Activated effector memory CD4-positive, alpha-beta T cell treated with Interleukin-2 at 50 U/mL for 16 hours (primary cell): Measurements from ENCODE around the gene HPN.

Experiments used
- DNase-seq: peaks from one replicate; pipeline ENCODE4 v3.0.0-alpha.2; 2020

Gene HPN

DNA sequence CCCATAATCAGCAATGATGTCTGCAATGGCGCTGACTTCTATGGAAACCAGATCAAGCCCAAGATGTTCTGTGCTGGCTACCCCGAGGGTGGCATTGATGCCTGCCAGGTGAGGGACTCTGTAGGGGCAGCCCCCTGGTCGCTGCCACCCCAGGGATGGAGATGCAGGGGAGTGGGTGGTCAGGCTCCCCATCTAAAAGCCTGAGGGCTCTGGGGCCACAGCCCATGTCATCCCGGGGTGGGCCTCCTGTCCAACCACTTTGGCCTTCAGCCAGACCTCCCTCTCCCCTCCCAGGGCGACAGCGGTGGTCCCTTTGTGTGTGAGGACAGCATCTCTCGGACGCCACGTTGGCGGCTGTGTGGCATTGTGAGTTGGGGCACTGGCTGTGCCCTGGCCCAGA is 24.1 kb downstream of the HPN start:
- DNase-seq: no peak

GRCh38 chr19:35066121-35066520 is 24.6 kb downstream of the HPN start:
- no peak for DNase-seq

GRCh38 chr19:35066691-35067563 is 25.4 kb downstream of the HPN start:
- DNase-seq: peak; percentile 75

- DNase-seq: no peak
These were observed 27.6 kb downstream of the HPN start for GRCh38 chr19:35068941-35069634.

- no peak for DNase-seq
These were observed 28.2 kb downstream of the HPN start for GRCh38 chr19:35069696-35070095.

DNA sequence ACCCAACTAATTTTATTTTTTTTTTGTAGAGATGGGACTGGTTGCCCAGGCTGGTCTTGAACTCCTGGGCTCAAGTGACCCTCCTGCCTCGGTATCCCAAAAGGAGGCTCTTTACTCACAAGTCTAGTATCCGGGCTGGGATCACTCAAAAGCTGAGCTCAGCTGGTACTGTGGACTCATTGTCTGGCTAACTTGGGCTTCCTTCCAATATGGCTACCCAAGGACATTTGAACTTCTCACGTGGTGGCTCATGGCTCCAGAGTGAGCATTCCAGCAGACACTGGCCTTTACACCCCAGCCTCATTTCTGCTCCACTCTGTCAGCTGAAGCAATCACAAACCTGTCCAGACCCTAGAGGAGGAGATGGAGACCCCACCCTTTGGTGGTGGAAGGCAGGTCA is 28.9 kb downstream of the HPN start:
- no peak for DNase-seq

- DNase-seq: no peak
These were observed 32.0 kb downstream of the HPN start for GRCh38 chr19:35073516-35073915.

DNA sequence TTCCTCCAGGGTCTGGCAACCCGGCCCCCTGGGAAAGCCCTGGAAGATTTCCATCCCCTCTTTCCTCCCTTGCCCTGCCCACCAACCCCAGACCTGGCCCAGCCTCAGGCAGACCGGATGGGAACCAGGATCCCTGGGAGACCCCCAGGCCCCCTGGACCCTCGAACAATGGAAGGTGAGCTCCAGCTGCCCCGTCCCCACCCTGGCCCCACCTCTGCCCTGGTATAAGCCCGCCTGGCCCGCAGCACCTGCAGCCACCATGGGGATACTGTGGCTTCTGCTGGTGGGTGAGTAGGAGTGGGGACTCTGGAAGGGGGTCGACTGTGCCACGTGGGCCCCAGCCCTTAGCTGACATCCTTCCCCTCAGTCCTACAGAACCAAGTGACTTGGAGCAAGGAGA is 32.4 kb downstream of the HPN start:
- no peak for DNase-seq

DNA sequence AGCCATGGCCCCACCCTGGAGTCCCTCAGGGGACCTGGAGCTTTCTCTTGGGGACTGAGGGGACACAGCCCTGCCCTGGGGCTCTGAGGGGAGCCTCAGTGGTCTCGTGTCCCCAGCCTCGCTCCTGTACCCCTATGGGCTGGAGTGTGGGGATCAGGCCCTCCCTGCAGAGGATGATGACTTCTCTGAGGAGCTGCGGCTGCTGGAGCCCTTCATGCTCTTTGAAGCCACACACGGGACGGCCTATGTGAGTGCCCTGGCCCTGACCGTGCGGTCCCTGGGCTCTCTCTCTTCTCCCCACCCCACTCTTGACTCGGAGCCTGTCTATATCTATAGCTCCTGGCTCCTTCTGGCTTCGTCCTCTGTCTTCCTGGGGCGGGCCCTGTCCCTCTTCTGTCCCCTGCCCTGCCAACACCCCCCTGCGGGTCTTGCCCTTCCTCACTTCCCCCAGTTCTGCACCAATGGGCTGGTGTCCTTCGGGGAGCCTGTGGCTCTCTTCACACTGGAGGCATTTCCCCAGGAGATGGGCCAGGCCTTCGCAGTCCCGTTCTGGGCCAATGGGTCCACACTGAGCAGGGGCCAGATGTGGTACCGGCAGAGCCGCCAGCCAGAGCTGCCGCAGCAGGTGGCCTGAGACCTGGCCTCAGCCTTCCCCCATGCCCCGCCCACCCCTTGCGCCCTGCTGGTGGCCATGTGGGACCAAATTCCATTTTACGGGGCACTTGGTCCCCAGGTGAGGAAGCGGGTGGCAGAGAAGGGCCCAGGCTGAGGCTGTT is 33.1 kb downstream of the HPN start:
- DNase-seq: no peak

DNA sequence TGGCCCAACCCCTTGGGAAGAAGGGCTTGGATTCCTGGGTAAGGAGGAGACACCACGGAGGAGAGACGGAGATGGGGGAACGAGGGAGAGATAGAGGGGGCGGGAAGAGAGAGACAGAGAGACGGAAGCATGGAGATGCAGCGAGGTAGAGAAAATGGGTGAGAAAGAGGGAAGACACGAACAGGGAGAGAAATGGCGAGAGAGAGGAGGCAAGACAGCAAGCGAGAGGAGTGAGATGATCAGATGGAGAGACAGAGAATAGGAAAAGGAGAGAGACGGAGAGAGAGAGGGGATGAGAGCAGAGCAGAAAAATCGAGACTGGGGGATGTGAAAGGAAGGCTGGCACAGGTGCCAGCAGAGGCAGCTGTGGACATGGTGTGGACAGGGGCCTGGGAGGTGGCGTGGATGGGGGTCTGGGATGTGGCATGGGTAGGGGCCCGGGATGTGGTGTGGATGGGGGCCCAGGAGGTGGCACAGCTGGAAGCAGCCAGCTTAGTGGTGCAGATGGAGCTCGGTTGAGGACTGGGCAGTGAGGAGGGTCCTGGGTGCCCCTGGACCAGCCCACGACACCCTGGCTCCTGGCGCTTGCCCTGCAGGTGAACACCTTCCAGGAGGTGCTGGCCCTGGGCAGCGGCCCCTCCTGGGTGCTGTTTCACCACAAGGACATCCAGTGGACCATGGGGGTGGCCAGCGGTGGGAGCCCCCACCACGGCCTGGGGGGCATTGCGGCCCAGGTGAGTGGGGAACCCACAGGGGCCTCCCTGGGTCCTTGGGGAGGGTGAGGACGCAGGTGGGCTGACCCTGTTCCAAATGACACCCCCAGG is 33.9 kb downstream of the HPN start:
- DNase-seq: no peak

- no peak for DNase-seq
These were observed 34.5 kb downstream of the HPN start for GRCh38 chr19:35076026-35076370.

DNA sequence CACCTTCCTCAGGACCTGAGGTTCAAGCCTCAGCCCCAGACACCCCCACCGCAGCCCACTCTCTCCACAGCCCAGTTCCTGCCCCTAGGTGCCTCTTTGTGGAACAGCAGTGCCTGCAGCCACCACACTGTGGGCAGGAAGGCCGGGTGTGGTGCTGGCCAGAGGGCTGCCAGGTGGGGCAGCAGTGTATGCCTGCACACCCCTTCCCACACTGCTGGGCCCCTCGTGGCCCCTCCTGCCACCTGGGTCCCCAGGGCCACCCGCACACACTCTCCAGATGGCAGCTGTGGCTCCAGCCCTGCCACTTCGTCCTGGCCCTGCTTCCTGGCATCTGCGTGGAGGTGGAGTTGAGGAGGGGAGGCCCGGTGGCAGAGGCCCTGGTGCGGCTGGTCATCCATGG is 35.1 kb downstream of the HPN start:
- no peak for DNase-seq

DNA sequence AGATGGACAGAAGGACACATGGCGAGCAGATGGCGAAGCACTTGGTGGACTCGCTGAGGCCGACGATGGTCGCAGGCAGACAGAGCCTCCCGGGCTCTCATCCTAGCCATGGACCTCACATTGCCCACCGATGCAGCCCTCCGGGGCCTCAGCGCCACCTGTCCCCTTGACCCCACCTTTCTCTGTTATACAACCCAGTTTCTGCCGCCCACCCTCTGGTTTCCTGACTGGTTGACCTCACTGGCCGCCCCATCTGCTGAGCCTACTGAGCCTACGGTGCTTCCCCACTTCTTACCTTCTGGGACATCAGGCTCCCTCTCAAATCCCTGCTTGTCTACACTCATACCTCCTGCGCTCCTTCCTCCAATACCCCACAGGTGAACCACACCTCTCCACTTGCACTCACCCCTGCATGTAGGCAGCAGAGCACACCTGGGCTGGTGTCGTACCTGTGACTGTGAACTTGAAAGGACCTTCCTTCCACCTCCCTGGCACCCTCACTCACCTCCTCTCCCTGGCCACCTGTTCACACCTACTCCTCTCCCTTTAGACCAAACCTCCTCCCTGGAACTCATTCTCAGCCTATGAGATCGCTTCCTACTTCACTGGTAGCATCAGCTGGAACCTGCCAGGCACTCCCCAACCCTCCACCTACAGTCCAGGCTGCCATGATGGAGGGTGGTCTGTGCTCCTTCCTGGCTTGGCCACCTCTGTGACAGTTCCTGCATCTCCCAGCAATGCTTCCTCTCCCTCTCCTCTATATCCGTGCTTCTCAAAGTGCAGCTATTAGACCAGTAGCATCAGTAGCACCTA is 36.1 kb downstream of the HPN start:
- DNase-seq: no peak

- no peak for DNase-seq
These were observed 38.3 kb downstream of the HPN start for GRCh38 chr19:35079826-35080225.

GRCh38 chr19:35080613-35081170 is 39.2 kb downstream of the HPN start:
- DNase-seq: no peak

GRCh38 chr19:35081201-35081600 is 39.7 kb downstream of the HPN start:
- no peak for DNase-seq

DNA sequence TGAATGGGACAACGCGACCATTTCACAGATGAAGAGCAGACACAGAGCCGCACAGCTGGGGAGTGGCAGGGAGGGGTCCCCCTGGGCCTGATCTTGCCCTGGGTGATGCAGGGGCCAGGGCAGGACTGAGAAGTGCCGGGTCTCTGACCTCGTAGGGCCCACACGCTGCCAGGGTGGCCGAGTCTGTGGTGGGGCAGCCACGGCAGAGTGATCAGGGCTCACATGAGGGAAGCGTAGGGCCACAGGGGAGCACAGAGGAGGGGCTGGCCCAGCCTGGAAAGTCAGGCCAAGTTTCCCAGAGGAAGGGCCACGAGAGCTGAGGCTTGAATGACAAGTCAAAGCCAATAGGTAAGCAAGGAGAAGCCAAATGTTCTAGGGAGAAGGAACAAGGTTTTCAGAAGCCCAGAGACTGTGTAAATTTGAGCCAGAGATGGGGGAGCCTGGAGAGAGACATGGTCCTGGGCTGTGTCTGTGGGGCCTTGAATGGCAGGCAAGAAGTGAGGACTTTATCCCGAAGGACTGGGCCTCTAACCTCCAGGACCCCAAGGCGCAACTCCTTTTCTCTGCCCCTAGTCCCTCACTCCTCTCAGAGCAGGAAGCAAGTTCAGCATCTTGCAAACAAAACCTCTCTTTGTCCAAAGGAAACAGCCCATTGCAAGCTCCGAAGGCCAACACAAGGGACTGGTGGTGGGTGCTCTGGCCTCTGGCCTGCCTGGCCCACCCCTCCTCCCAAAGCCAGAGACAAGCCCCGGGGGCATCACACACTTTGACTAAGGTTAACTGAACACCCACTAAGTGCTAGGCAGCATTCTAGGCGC is 42.4 kb downstream of the HPN start:
- no peak for DNase-seq

GRCh38 chr19:35084509-35084762 is 42.9 kb downstream of the HPN start:
- no peak for DNase-seq

- no peak for DNase-seq
These were observed 44.4 kb downstream of the HPN start for GRCh38 chr19:35085947-35086346.

- no peak for DNase-seq
These were observed 44.9 kb downstream of the HPN start for GRCh38 chr19:35086455-35086854.

DNA sequence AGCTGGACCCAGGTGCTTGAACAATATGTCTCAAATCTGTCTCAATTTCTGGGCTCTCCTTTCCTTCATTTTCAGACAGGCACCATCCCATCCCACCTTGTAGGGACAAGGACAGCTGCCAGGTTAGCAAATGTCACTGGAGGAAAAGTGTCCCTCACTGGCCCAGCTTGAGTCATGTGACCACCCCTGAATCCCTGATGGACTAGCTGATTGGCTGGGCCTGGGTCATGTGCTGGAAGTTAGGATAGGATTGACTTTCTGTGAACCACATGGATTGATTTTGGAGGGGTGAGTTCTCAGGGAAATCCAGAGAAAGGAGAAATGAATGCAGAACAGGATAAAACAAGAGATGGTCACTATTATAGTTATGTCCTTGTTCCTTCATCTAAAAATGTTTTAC is 45.9 kb downstream of the HPN start:
- no peak for DNase-seq
